ENCODE data around the gene IPMK. TPM values are rescaled to one million over a fixed set of nuclear protein-coding genes. Genes with fewer than 3 reads are reported as not detected.

IPMK gene
- total and polyA plus RNA-seq, 9 of the 15 experiments (the other 6 are each of a cell fraction or from before 2014, with no cell fraction given): 0.98 to 4.4 (median 2.7) TPM

- TF ChIP-seq GABPB2 (CRISPR knock-in tag; conservative IDR thresholded peaks at IDR 0.05): no peak
- TF ChIP-seq MXD1 (CRISPR knock-in tag; IDR thresholded peaks at IDR 0.05; ENCODE audit: borderline replicate concordance, poor library complexity, severe bottlenecking): no peak
- no peak for TF ChIP-seq ETV5 (CRISPR knock-in tag; IDR thresholded peaks at IDR 0.05; ENCODE audit: low read depth)
- TF ChIP-seq HNRNPUL1 (IDR thresholded peaks at IDR 0.05; ENCODE audit: low read length): no peak
- peak; percentile 23; the same call in 1 of the 2 replicates for TF ChIP-seq ATF3 (IDR thresholded peaks at IDR 0.05)
- TF ChIP-seq ATF3 (CRISPR knock-in tag; conservative IDR thresholded peaks at IDR 0.05): no peak
- TF ChIP-seq, protein P1, sequence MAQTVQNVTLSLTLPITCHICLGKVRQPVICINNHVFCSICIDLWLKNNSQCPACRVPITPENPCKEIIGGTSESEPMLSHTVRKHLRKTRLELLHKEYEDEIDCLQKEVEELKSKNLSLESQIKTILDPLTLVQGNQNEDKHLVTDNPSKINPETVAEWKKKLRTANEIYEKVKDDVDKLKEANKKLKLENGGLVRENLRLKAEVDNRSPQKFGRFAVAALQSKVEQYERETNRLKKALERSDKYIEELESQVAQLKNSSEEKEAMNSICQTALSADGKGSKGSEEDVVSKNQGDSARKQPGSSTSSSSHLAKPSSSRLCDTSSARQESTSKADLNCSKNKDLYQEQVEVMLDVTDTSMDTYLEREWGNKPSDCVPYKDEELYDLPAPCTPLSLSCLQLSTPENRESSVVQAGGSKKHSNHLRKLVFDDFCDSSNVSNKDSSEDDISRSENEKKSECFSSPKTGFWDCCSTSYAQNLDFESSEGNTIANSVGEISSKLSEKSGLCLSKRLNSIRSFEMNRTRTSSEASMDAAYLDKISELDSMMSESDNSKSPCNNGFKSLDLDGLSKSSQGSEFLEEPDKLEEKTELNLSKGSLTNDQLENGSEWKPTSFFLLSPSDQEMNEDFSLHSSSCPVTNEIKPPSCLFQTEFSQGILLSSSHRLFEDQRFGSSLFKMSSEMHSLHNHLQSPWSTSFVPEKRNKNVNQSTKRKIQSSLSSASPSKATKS (CRISPR knock-in tag; IDR thresholded peaks at IDR 0.05): no peak
- no peak for TF ChIP-seq MECOM (CRISPR knock-in tag; IDR thresholded peaks at IDR 0.05)
- H3K4me3 ChIP-seq: no peak overlapping the region
- no peak overlapping the region for H3K4me2 ChIP-seq (ENCODE audit: insufficient read depth, low read length)
- H3K79me2 ChIP-seq (ENCODE audit: control insufficient read depth, insufficient read depth, low read length): peaks cover 65% of the 10 kb centered on the region
- H3K4me1 ChIP-seq (replicated peaks in 1 of 2; ENCODE audit: control insufficient read depth in 2 of 2, insufficient read depth in 2 of 2, low read length in 2 of 2): peaks cover 7 to 8% of the 10 kb centered on the region in 2 experiments; a peak in 2 of 5 replicates
- DNase-seq (ENCODE audit: extremely low read depth in 1 of 4, low spot score in 3 of 4) (no peak), FAIRE-seq (no peak), ATAC-seq (no peak)
- ChIA-PET CTCF (ENCODE audit: low intra/inter-chr PET ratio) (no interaction called here), POLR2A (interaction anchor here (1.0 to 1.4 kb wide), 2 partner anchors 9 to 14 kb away, joined by 4 read pairs; no protein-coding TSS in a partner anchor)
- H3K27ac ChIP-seq (ENCODE audit: extremely low read depth, low read depth, low read length): no peak overlapping the region
- H3K9me1 ChIP-seq (ENCODE audit: control insufficient read depth, insufficient read depth, low read length): no peaks in the 10 kb centered on the region
- H3K9ac ChIP-seq (ENCODE audit: insufficient read depth in 1 of 2, low read depth in 2 of 2, low read length in 2 of 2): no peak overlapping the region
- no peaks in the 10 kb centered on the region for H3K36me3 ChIP-seq (ENCODE audit: control insufficient read depth, insufficient read depth, low read length)
- intact Hi-C loops (cut with micrococcal nuclease): no loop called here
- no TSS peak for BruUV-seq (replicated peaks)
- in situ Hi-C loops (cut with MboI): no loop called here
- no peaks in the 10 kb centered on the region for H4K20me1 ChIP-seq (replicated peaks; ENCODE audit: control insufficient read depth, insufficient read depth, low read length)
- no peak overlapping the region for H2AFZ ChIP-seq (ENCODE audit: low read depth, low read length)
- no peaks in the 10 kb centered on the region for H3K9me3 ChIP-seq (replicated peaks; ENCODE audit: control insufficient read depth, insufficient read depth, low read depth, low read length)
- no peaks in the 10 kb centered on the region for H3K27me3 ChIP-seq (ENCODE audit: control insufficient read depth in 2 of 2, insufficient read depth in 2 of 2, low read length in 2 of 2)
Observed at GRCh38 chr10:58262766-58263165, 4.9 kb downstream of the IPMK start.
